H9 (cell line): Measurements from ENCODE around the gene PPP1R27. TPM values are rescaled to one million over a fixed set of nuclear protein-coding genes. Genes with fewer than 3 reads are reported as not detected.

Experiments
- DNase-seq: peaks from one replicate; pipeline ENCODE4 v3.0.0-alpha.2; 2017
- H2AFZ ChIP-seq: one replicate; pipeline ENCODE4 v1.6.1; 2013; ENCODE audit warnings: mild to moderate bottlenecking, low read length, control low read depth, moderate library complexity
- H2AK5ac ChIP-seq: 2 replicates; pipeline ENCODE4 v1.6.1; 2013; ENCODE audit warnings: low read length, control low read depth, mixed read lengths; ENCODE audit not compliant: insufficient read length
- H2BK120ac ChIP-seq: one replicate; pipeline ENCODE4 v1.6.1; 2013; ENCODE audit warnings: low read depth, mild to moderate bottlenecking, low read length, control low read depth, inconsistent platforms; ENCODE audit not compliant: poor library complexity, severe bottlenecking
- H2BK12ac ChIP-seq: 2 replicates; pipeline ENCODE4 v1.6.1; 2013; ENCODE audit warnings: low read length, control low read depth, mixed read lengths, low read depth; ENCODE audit not compliant: insufficient read length
- H2BK15ac ChIP-seq: 2 replicates; pipeline ENCODE4 v1.6.1; 2013; ENCODE audit warnings: low read depth, low read length, control low read depth
- H2BK20ac ChIP-seq: one replicate; pipeline ENCODE4 v1.6.1; 2013; ENCODE audit warnings: low read depth, mild to moderate bottlenecking, low read length, control low read depth, inconsistent platforms; ENCODE audit not compliant: poor library complexity, severe bottlenecking
- H2BK5ac ChIP-seq: 2 replicates; pipeline ENCODE4 v1.6.1; 2013; ENCODE audit warnings: low read length, control low read depth, mixed read lengths; ENCODE audit not compliant: insufficient read length
- H3K14ac ChIP-seq: 2 replicates; pipeline ENCODE4 v1.6.1; 2013; ENCODE audit warnings: low read length, control low read depth; ENCODE audit not compliant: insufficient read depth
- H3K18ac ChIP-seq: 2 replicates; pipeline ENCODE4 v1.6.1; 2013; ENCODE audit warnings: low read depth, mild to moderate bottlenecking, mixed read lengths, low read length, control low read depth; ENCODE audit not compliant: insufficient read length
- H3K23ac ChIP-seq: 2 replicates; pipeline ENCODE4 v1.6.1; 2013; ENCODE audit warnings: low read length, control low read depth, mixed read lengths, low read depth; ENCODE audit not compliant: insufficient read length
- H3K23me2 ChIP-seq: 2 replicates; pipeline ENCODE4 v1.6.1; 2013; ENCODE audit warnings: low read depth, mild to moderate bottlenecking, mixed read lengths, low read length, control low read depth; ENCODE audit not compliant: insufficient read length, poor library complexity, severe bottlenecking
- H3K27ac ChIP-seq: 2 replicates; pipeline ENCODE4 v1.5.1; 2013; ENCODE audit warnings: low read length, control low read depth, mixed read lengths, low read depth; ENCODE audit not compliant: insufficient read length
- H3K27me3 ChIP-seq: 2 replicates; pipeline ENCODE4 v1.6.1; 2013; ENCODE audit warnings: low read length, control low read depth, inconsistent platforms; ENCODE audit not compliant: insufficient read depth
- H3K4ac ChIP-seq: 2 replicates; pipeline ENCODE4 v1.6.1; 2013; ENCODE audit warnings: low read depth, mild to moderate bottlenecking, control low read depth, inconsistent platforms, low read length, moderate library complexity
- H3K4me1 ChIP-seq: 2 replicates; pipeline ENCODE4 v1.6.1; 2013; ENCODE audit warnings: low read length, control low read depth, inconsistent platforms; ENCODE audit not compliant: insufficient read depth
- H3K4me2 ChIP-seq: 2 replicates; pipeline ENCODE4 v1.6.1; 2013; ENCODE audit warnings: low read length, control low read depth, mixed read lengths; ENCODE audit not compliant: insufficient read length, insufficient read depth
- H3K56ac ChIP-seq: 2 replicates; pipeline ENCODE4 v1.6.1; 2013; ENCODE audit warnings: low read depth, mild to moderate bottlenecking, mixed read lengths, low read length, control low read depth; ENCODE audit not compliant: insufficient read length
- H3K79me1 ChIP-seq: 2 replicates; pipeline ENCODE4 v1.6.1; 2013; ENCODE audit warnings: low read depth, mild to moderate bottlenecking, moderate library complexity, low read length, control low read depth, inconsistent platforms; ENCODE audit not compliant: insufficient read depth, poor library complexity, severe bottlenecking
- H3K79me2 ChIP-seq: 2 replicates; pipeline ENCODE4 v1.6.1; 2013; ENCODE audit warnings: low read length, control low read depth, inconsistent platforms; ENCODE audit not compliant: insufficient read depth
- H3K9ac ChIP-seq: 2 replicates; pipeline ENCODE4 v1.6.1; 2013; ENCODE audit warnings: low read length, control low read depth, mixed read lengths; ENCODE audit not compliant: insufficient read length; ENCODE audit errors: extremely low read depth
- H3K9me3 ChIP-seq: one replicate; pipeline ENCODE4 v1.6.1; 2013; ENCODE audit warnings: low read depth, low read length, inconsistent platforms; ENCODE audit not compliant: control insufficient read depth
- H3T11ph ChIP-seq: one replicate; pipeline ENCODE4 v1.6.1; 2013; ENCODE audit warnings: mild to moderate bottlenecking, low read length, control low read depth, inconsistent platforms
- H4K20me1 ChIP-seq: one replicate; pipeline ENCODE4 v1.6.1; 2013; ENCODE audit not compliant: control insufficient read depth, insufficient read length, insufficient read depth
- H4K5ac ChIP-seq: 2 replicates; pipeline ENCODE4 v1.6.1; 2013; ENCODE audit warnings: low read depth, mild to moderate bottlenecking, mixed read lengths, low read length, control low read depth; ENCODE audit not compliant: insufficient read length
- H4K8ac ChIP-seq: replicated peaks from 2 replicates; pipeline ENCODE4 v1.6.1; 2013; ENCODE audit warnings: low read length, control low read depth, mixed read lengths, low read depth; ENCODE audit not compliant: insufficient read length
- H4K91ac ChIP-seq: 2 replicates; pipeline ENCODE4 v1.6.1; 2013; ENCODE audit warnings: low read depth, mild to moderate bottlenecking, moderate library complexity, mixed read lengths, low read length, control low read depth; ENCODE audit not compliant: insufficient read length
- H3K27ac Mint-ChIP-seq, 3 experiments: 2 replicates in 2 of 3; 3 replicates in 1 of 3; pipeline ENCODE4 v1.8.0; 2020 to 2021; ENCODE audit warnings: mixed read lengths in 3 of 3, mild to moderate bottlenecking in 1 of 3, moderate library complexity in 1 of 3
- H3K27me3 Mint-ChIP-seq: 2 replicates; pipeline ENCODE4 v1.8.0; 2021; ENCODE audit warnings: low read depth, mild to moderate bottlenecking, moderate library complexity, mixed read lengths
- H3K36me3 Mint-ChIP-seq, 3 experiments: 2 replicates in 2 of 3; 3 replicates in 1 of 3; pipeline ENCODE4 v1.8.0; 2020 to 2021; ENCODE audit warnings: low read depth in 3 of 3, mixed read lengths in 3 of 3; ENCODE audit not compliant: insufficient read depth in 1 of 3
- H3K4me1 Mint-ChIP-seq, 2 experiments: 2 replicates each; pipeline ENCODE4 v1.8.0; 2020; ENCODE audit warnings: mixed read lengths in 2 of 2
- H3K4me3 Mint-ChIP-seq, 2 experiments: 2 replicates in 1 of 2; 3 replicates in 1 of 2; pipeline ENCODE4 v1.8.0; 2020 to 2021; ENCODE audit warnings: mild to moderate bottlenecking in 2 of 2, mixed read lengths in 2 of 2, moderate library complexity in 1 of 2
- H3K9me3 Mint-ChIP-seq, 2 experiments: 2 replicates in 1 of 2; 3 replicates in 1 of 2; pipeline ENCODE4 v1.8.0; 2020; ENCODE audit warnings: mild to moderate bottlenecking in 2 of 2, mixed read lengths in 2 of 2, moderate library complexity in 1 of 2
- CTCF ChIP-seq: fragments of 200-600 bp; sonication (generic); conservative IDR thresholded peaks from 3 replicates; pipeline ENCODE4 v1.8.0; 2021; ENCODE audit warnings: antibody characterized with exemption, mild to moderate bottlenecking
- WGBS: extraction: QIAGEN DNeasy Blood & Tissue Kit; methylation state at CpG from one replicate; pipeline ENCODE4 v1.1.7; 2013; ENCODE audit warnings: missing lambda C conversion rate, low lambda C conversion rate, mixed read lengths; ENCODE audit not compliant: insufficient read length; ENCODE audit errors: extremely low coverage; 5-methylcytosine and 5-hydroxymethylcytosine counted together
- total RNA-seq: library from RNA; stranded (reverse); gene quantifications from 2 replicates; pipeline ENCODE4 v1.2.1, GENCODE V29; 2021

PPP1R27 gene
- total RNA-seq, 1 experiment from 2014 or later = 0.22 TPM

- no peak for DNase-seq
- H2BK5ac ChIP-seq = no peak overlapping the region
- H3K79me2 ChIP-seq = no peaks in the 10 kb centered on the region
- H4K5ac ChIP-seq = no peak overlapping the region
- no peak overlapping the region for H3K56ac ChIP-seq
- no peak overlapping the region for H2BK12ac ChIP-seq
- H3K27ac Mint-ChIP-seq = no peak overlapping the region
- no peak overlapping the region for H3K9ac ChIP-seq
- no peak overlapping the region for H4K91ac ChIP-seq
- no peak overlapping the region for H2AFZ ChIP-seq
- no peaks in the 10 kb centered on the region; a peak in 2 of 5 replicates for H3K9me3 Mint-ChIP-seq
- no peak overlapping the region for H4K8ac ChIP-seq
- H3K4me1 ChIP-seq = no peaks in the 10 kb centered on the region
- H3K36me3 Mint-ChIP-seq = no peaks in the 10 kb centered on the region
- peaks cover 0 to 5% of the 10 kb centered on the region in 2 experiments; a peak in 1 of 4 replicates for H3K4me1 Mint-ChIP-seq
- H2BK120ac ChIP-seq = no peak overlapping the region
- H3K4me2 ChIP-seq = no peak overlapping the region
- no peak for TF ChIP-seq CTCF
- H3K4me3 Mint-ChIP-seq = no peak overlapping the region
- no peak overlapping the region for H3K23ac ChIP-seq
- H3K4ac ChIP-seq = no peak overlapping the region
- H3K27me3 Mint-ChIP-seq = peaks cover 25% of the 10 kb centered on the region
- no peaks in the 10 kb centered on the region for H3K23me2 ChIP-seq
- H3K9me3 ChIP-seq = no peaks in the 10 kb centered on the region
- no CpG with 5 or more reads among the region's 15 CpGs for WGBS
- H3K27ac ChIP-seq = no peak overlapping the region
- H3K14ac ChIP-seq = no peak overlapping the region; the same call in 1 of the 2 replicates
- H2BK20ac ChIP-seq = no peak overlapping the region
- no peak overlapping the region for H3K18ac ChIP-seq
- H2AK5ac ChIP-seq = no peak overlapping the region
- no peaks in the 10 kb centered on the region for H3K27me3 ChIP-seq
- no peak overlapping the region for H2BK15ac ChIP-seq
- no peak overlapping the region for H3T11ph ChIP-seq
- no peaks in the 10 kb centered on the region for H3K79me1 ChIP-seq
- no peaks in the 10 kb centered on the region for H4K20me1 ChIP-seq
Observed at GRCh38 chr17:81813371-81813684, 21.5 kb downstream of the PPP1R27 start.
